GM12878 (cell line): ENCODE measurements around the gene MRPL36.

Source experiments
- CEBPB ChIP-seq, 2 experiments: fragments of 150-350 bp in 1 of 2; IDR thresholded peaks; 2 replicates each; pipeline ENCODE4 v1.6.1; 2012 to 2014; ENCODE audit warnings: low read depth in 2 of 2, low read length in 2 of 2, borderline replicate concordance in 1 of 2, inconsistent platforms in 1 of 2
- CHD2 ChIP-seq: IDR thresholded peaks from 2 replicates; pipeline ENCODE4 v1.6.1; 2011; ENCODE audit warnings: low read depth, low read length, improper control_type of control experiment, borderline replicate concordance
- CTCF ChIP-seq, 3 experiments: IDR thresholded peaks in 2 of 3; conservative IDR thresholded peaks in 1 of 3; 2 replicates each; pipeline ENCODE4 v1.5.1; 2011; ENCODE audit warnings: low read depth in 3 of 3, low read length in 3 of 3, mild to moderate bottlenecking in 3 of 3, control low read depth in 2 of 3, moderate library complexity in 2 of 3, inconsistent platforms in 1 of 3, mixed read lengths in 1 of 3; ENCODE audit not compliant: control insufficient read depth in 2 of 3, insufficient read depth in 1 of 3; ENCODE audit errors: extremely low read depth in 1 of 3
- EP300 ChIP-seq, 2 experiments: fragments of 150-350 bp in 1 of 2; IDR thresholded peaks; 2 replicates each; pipeline ENCODE4 v1.6.1; 2011 to 2012; ENCODE audit warnings: low read depth in 2 of 2, low read length in 2 of 2, borderline replicate concordance in 1 of 2, improper control_type of control experiment in 1 of 2, inconsistent platforms in 1 of 2; ENCODE audit not compliant: control insufficient read depth in 1 of 2
- EZH2 ChIP-seq: IDR thresholded peaks from 2 replicates; pipeline ENCODE4 v1.6.1; 2012; ENCODE audit warnings: low read depth, mild to moderate bottlenecking, control low read depth, inconsistent platforms, low read length, borderline replicate concordance; ENCODE audit not compliant: control insufficient read depth
- JUND ChIP-seq: IDR thresholded peaks from 2 replicates; pipeline ENCODE4 v1.6.1; 2012; ENCODE audit warnings: low read depth, mild to moderate bottlenecking, low read length, improper control_type of control experiment, moderate library complexity
- MXI1 ChIP-seq: fragments of 150-350 bp; IDR thresholded peaks from 2 replicates; pipeline ENCODE4 v1.6.1; 2011; ENCODE audit warnings: low read depth, mild to moderate bottlenecking, inconsistent platforms, low read length, improper control_type of control experiment
- POLR2A ChIP-seq: IDR thresholded peaks from 2 replicates; pipeline ENCODE4 v1.6.1; 2011; ENCODE audit warnings: low read depth, mild to moderate bottlenecking, low read length
- POLR2AphosphoS5 ChIP-seq: IDR thresholded peaks from 2 replicates; pipeline ENCODE4 v1.6.1; 2011; ENCODE audit warnings: mild to moderate bottlenecking, low read length, inconsistent platforms
- SMAD1 ChIP-seq: fragments of 450-650 bp; IDR thresholded peaks from 2 replicates; pipeline ENCODE4 v1.6.1; 2018; ENCODE audit warnings: mild to moderate bottlenecking, low read depth; ENCODE audit not compliant: partially characterized antibody
- TCF7 ChIP-seq: IDR thresholded peaks from 2 replicates; pipeline ENCODE4 v1.6.1; 2014; ENCODE audit warnings: antibody characterized with exemption, borderline replicate concordance
- ZNF274 ChIP-seq: IDR thresholded peaks from one replicate; pipeline ENCODE4 v1.8.0; 2011; ENCODE audit not compliant: insufficient read length, insufficient read depth

DNA sequence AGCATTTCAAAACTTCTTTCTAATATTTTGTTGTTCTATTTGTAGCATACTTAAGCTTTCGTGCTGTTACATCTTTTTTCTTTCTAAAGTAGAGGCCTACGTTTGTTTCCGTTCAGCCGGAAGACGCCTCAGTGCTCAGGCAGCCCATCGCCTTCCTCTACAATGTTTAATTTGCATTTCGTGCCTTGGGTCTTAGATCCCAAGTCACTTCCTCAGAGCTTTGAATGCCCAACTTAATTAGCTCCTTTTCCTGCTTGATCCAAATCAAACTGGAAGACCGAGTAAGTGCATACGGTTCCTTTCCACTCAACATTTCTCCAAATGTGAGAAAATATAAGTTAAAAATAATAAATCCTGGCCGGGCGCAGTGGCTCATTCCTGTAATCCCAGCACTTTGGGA, 43.2 kb downstream of the MRPL36 start:
- no peak for TF ChIP-seq POLR2AphosphoS5
- TF ChIP-seq EZH2: no peak
- TF ChIP-seq SMAD1: no peak
- no peak for TF ChIP-seq CTCF (IDR thresholded peaks at IDR 0.05 in 2 of 3, conservative IDR thresholded peaks at IDR 0.05 in 1 of 3; ENCODE audit: control insufficient read depth in 2 of 3, extremely low read depth in 1 of 3, insufficient read depth in 1 of 3, low read depth in 3 of 3, low read length in 3 of 3)
- TF ChIP-seq POLR2A: no peak
- TF ChIP-seq ZNF274: no peak
- TF ChIP-seq TCF7: no peak
- no peak for TF ChIP-seq MXI1
- no peak for TF ChIP-seq CEBPB (IDR thresholded peaks at IDR 0.05; ENCODE audit: borderline replicate concordance in 1 of 2, low read depth in 2 of 2, low read length in 2 of 2)
- TF ChIP-seq JUND: no peak
- TF ChIP-seq EP300 (IDR thresholded peaks at IDR 0.05; ENCODE audit: borderline replicate concordance in 1 of 2, control insufficient read depth in 1 of 2, low read depth in 2 of 2, low read length in 2 of 2): no peak
- TF ChIP-seq CHD2: no peak
